AG10803 (cell line): ENCODE data around the gene SLC4A3.
"Not testable (repeated sequence)": the region's sequence is repeated elsewhere in the genome, so short reads cannot be mapped to it uniquely, and the experiment has no call there.

ENCODE experiments used
- DNase-seq: peaks from one replicate; pipeline ENCODE4 v3.0.0; 2010; ENCODE audit warnings: low read depth
- H3K4me3 ChIP-seq: 2 replicates; pipeline ENCODE4 v1.5.1; 2011; ENCODE audit warnings: mild to moderate bottlenecking, low read length, control low read depth
- CTCF ChIP-seq: conservative IDR thresholded peaks from 2 replicates; pipeline ENCODE4 v1.5.1; 2011; ENCODE audit warnings: mild to moderate bottlenecking, low read length, control low read depth, inconsistent platforms

SLC4A3 gene

GRCh38 chr2:219672406-219672805 lies 45.0 kb downstream of the SLC4A3 start:
- DNase-seq, result no peak
- no peak overlapping the region for H3K4me3 ChIP-seq
- TF ChIP-seq CTCF, result no peak

- no peak for DNase-seq
- H3K4me3 ChIP-seq, result no peak overlapping the region
- no peak for TF ChIP-seq CTCF
Observed at GRCh38 chr2:219675221-219675620, 47.8 kb downstream of the SLC4A3 start.

GRCh38 chr2:219676586-219676985 lies 49.2 kb downstream of the SLC4A3 start:
- H3K4me3 ChIP-seq, result no peak overlapping the region
- no peak for TF ChIP-seq CTCF
- DNase-seq, result no peak

GRCh38 chr2:219679041-219679440 lies 51.6 kb downstream of the SLC4A3 start:
- TF ChIP-seq CTCF, result no peak
- DNase-seq, result no peak
- no peak overlapping the region for H3K4me3 ChIP-seq

- no peak for TF ChIP-seq CTCF
- H3K4me3 ChIP-seq, result no peak overlapping the region
- DNase-seq, result no peak
Observed at GRCh38 chr2:219679571-219679970, 52.1 kb downstream of the SLC4A3 start.

GRCh38 chr2:219680958-219681693 lies 53.7 kb downstream of the SLC4A3 start:
- no peak for TF ChIP-seq CTCF
- no peak for DNase-seq
- H3K4me3 ChIP-seq, result no peak overlapping the region

- peak; percentile 54 for DNase-seq
- H3K4me3 ChIP-seq, result no peak overlapping the region
- no peak for TF ChIP-seq CTCF
Observed at GRCh38 chr2:219681694-219682300, 54.4 kb downstream of the SLC4A3 start.

GRCh38 chr2:219683474-219683873 lies 56.0 kb downstream of the SLC4A3 start:
- not testable (repeated sequence) for H3K4me3 ChIP-seq, DNase-seq
